Loucy (cell line): Measurements from ENCODE around the gene FIBCD1.

Experiments
- H2AFZ ChIP-seq: fragments of 200-600 bp; sonication (generic); 2 replicates; pipeline ENCODE4 v1.6.0; 2016; ENCODE audit warnings: antibody characterized with exemption, mild to moderate bottlenecking, low read length, moderate library complexity
- H3F3A ChIP-seq: fragments of 200-600 bp; 2 replicates; pipeline ENCODE4 v1.6.0; 2016; ENCODE audit warnings: antibody characterized with exemption, low read depth, mild to moderate bottlenecking
- H3K27me3 ChIP-seq: fragments of 200-600 bp; sonication (generic); 2 replicates; pipeline ENCODE4 v1.6.1; 2014; ENCODE audit warnings: low read length, mild to moderate bottlenecking; ENCODE audit not compliant: insufficient read depth, poor library complexity, severe bottlenecking
- H3K36me3 ChIP-seq: fragments of 200-600 bp; sonication (generic); 2 replicates; pipeline ENCODE4 v1.6.1; 2016; ENCODE audit warnings: low read length; ENCODE audit not compliant: insufficient read depth
- H3K4me1 ChIP-seq: fragments of 200-600 bp; sonication (generic); 2 replicates; pipeline ENCODE4 v1.5.1; 2014; ENCODE audit warnings: low read length, mild to moderate bottlenecking; ENCODE audit not compliant: insufficient read depth, poor library complexity, severe bottlenecking
- H3K4me2 ChIP-seq: fragments of 200-600 bp; sonication (generic); 2 replicates; pipeline ENCODE4 v1.6.0; 2014; ENCODE audit warnings: antibody characterized with exemption, low read length, low read depth, mild to moderate bottlenecking; ENCODE audit not compliant: poor library complexity, severe bottlenecking
- H3K4me3 ChIP-seq: fragments of 200-600 bp; sonication (generic); 2 replicates; pipeline ENCODE4 v1.5.1; 2014; ENCODE audit warnings: low read length, mild to moderate bottlenecking, mixed read lengths; ENCODE audit not compliant: poor library complexity, severe bottlenecking
- H3K79me2 ChIP-seq: fragments of 200-600 bp; sonication (generic); 2 replicates; pipeline ENCODE4 v1.6.1; 2014; ENCODE audit warnings: low read length; ENCODE audit not compliant: insufficient read depth
- H3K9ac ChIP-seq: fragments of 200-600 bp; sonication (generic); 2 replicates; pipeline ENCODE4 v1.6.0; 2014; ENCODE audit warnings: mild to moderate bottlenecking, low read depth, low read length, moderate library complexity; ENCODE audit not compliant: poor library complexity, severe bottlenecking
- H3K9me2 ChIP-seq: fragments of 200-600 bp; sonication (generic); replicated peaks from 2 replicates; pipeline ENCODE4 v1.6.1; 2016; ENCODE audit warnings: low read depth, low read length, mixed read lengths
- H3K9me3 ChIP-seq: fragments of 200-600 bp; sonication (generic); 2 replicates; pipeline ENCODE4 v1.6.1; 2014; ENCODE audit warnings: mild to moderate bottlenecking, antibody characterized with exemption, low read length, low read depth; ENCODE audit not compliant: insufficient read depth
- H4K20me1 ChIP-seq: fragments of 200-600 bp; sonication (generic); 2 replicates; pipeline ENCODE4 v1.6.0; 2014; ENCODE audit warnings: antibody characterized with exemption, low read length, mild to moderate bottlenecking; ENCODE audit not compliant: insufficient read depth, poor library complexity, severe bottlenecking
- EZH2phosphoT487 ChIP-seq: fragments of 200-600 bp; IDR thresholded peaks from 2 replicates; pipeline ENCODE4 v1.6.1; 2018; ENCODE audit warnings: antibody characterized with exemption, mild to moderate bottlenecking, moderate library complexity, borderline replicate concordance
- TF ChIP-seq, protein P1 (sequence below): fragments of 200-600 bp; sonication (generic); conservative IDR thresholded peaks from 2 replicates; pipeline ENCODE4 v1.5.1; 2014; ENCODE audit warnings: mild to moderate bottlenecking, antibody characterized with exemption, low read length

The FIBCD1 gene

DNA sequence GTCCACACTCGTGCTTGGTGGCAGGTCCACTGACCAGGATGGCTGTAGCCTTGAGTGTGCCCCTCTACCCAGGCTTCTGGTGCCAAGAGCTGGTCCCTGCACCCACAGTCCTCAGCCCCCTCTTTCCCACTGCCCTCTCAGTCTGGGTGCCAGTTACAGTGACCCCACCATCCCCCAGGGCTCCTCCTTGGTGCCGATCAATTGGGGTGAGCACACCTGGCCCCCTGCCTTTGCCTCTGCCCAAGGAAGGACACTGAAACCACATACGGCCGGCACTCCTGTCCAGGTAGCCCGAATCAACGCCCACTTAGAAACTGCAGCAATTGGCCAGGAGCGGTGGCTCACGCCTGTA lies 24.0 kb downstream of the FIBCD1 start:
- Histone ChIP-seq H3K4me3 (no peak overlapping the region), H3K9me2 (no peaks in the 10 kb centered on the region), H3K79me2 (no peaks in the 10 kb centered on the region), H3K9me3 (no peaks in the 10 kb centered on the region), H3K4me1 (no peaks in the 10 kb centered on the region), H2AFZ (no peak overlapping the region), H4K20me1 (no peaks in the 10 kb centered on the region), H3K4me2 (no peak overlapping the region), H3K9ac (no peak overlapping the region), H3F3A (no peaks in the 10 kb centered on the region), H3K36me3 (no peaks in the 10 kb centered on the region), H3K27me3 (no peaks in the 10 kb centered on the region)
- TF ChIP-seq, protein P1, sequence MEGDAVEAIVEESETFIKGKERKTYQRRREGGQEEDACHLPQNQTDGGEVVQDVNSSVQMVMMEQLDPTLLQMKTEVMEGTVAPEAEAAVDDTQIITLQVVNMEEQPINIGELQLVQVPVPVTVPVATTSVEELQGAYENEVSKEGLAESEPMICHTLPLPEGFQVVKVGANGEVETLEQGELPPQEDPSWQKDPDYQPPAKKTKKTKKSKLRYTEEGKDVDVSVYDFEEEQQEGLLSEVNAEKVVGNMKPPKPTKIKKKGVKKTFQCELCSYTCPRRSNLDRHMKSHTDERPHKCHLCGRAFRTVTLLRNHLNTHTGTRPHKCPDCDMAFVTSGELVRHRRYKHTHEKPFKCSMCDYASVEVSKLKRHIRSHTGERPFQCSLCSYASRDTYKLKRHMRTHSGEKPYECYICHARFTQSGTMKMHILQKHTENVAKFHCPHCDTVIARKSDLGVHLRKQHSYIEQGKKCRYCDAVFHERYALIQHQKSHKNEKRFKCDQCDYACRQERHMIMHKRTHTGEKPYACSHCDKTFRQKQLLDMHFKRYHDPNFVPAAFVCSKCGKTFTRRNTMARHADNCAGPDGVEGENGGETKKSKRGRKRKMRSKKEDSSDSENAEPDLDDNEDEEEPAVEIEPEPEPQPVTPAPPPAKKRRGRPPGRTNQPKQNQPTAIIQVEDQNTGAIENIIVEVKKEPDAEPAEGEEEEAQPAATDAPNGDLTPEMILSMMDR, result no peak
- TF ChIP-seq EZH2phosphoT487, result no peak

DNA sequence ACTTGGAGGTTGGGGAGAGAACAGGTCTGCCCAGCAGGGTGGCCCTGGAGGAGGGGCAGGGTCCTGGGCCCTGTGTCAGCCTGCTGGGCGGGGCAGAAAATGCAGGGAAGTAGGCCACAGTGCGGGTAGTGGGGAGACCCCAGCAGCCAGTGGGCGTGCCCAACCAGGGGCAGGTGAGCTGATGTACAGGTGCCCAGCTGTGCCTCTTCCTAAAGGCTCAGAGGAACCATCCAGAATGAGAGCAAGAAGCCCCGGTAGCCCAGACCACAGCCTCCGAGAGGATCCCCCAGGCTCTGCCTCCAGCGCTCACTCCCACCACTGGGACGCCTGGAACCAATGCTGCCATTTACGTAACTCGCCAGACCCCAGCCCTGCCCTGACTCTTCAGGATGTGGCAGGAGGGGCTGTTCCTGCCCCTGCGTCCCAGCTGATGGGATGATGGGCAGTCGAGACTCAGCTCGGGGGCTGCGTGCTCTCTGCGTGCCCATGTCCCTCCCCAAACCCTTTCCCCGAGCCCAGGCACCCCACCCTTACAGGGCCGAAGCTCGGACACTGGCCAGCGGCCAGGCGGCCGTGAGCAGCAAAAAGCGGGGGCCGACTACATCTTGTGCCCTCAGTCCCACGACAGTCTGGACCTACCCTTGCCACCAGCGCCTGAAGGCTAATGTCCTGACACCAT lies 24.5 kb downstream of the FIBCD1 start:
- H3K9ac ChIP-seq, result no peak overlapping the region
- no peaks in the 10 kb centered on the region for H3F3A ChIP-seq
- no peak overlapping the region for H3K4me3 ChIP-seq
- no peak overlapping the region for H2AFZ ChIP-seq
- no peaks in the 10 kb centered on the region for H3K79me2 ChIP-seq
- H4K20me1 ChIP-seq, result no peaks in the 10 kb centered on the region
- TF ChIP-seq, protein P1, result no peak
- TF ChIP-seq EZH2phosphoT487, result no peak
- H3K36me3 ChIP-seq, result no peaks in the 10 kb centered on the region
- no peaks in the 10 kb centered on the region for H3K9me2 ChIP-seq
- H3K9me3 ChIP-seq, result no peaks in the 10 kb centered on the region
- no peak overlapping the region for H3K4me2 ChIP-seq
- no peaks in the 10 kb centered on the region for H3K27me3 ChIP-seq
- no peaks in the 10 kb centered on the region for H3K4me1 ChIP-seq

- H3K4me2 ChIP-seq, result no peak overlapping the region
- no peak overlapping the region for H3K9ac ChIP-seq
- no peak for TF ChIP-seq EZH2phosphoT487
- TF ChIP-seq, protein P1, result no peak
- no peaks in the 10 kb centered on the region for H3K9me2 ChIP-seq
- no peaks in the 10 kb centered on the region for H3K79me2 ChIP-seq
- no peaks in the 10 kb centered on the region for H3K36me3 ChIP-seq
- H3K4me1 ChIP-seq, result no peaks in the 10 kb centered on the region
- H3K4me3 ChIP-seq, result no peak overlapping the region
- H2AFZ ChIP-seq, result no peak overlapping the region
- H3K9me3 ChIP-seq, result no peaks in the 10 kb centered on the region
- H3F3A ChIP-seq, result no peaks in the 10 kb centered on the region
- no peaks in the 10 kb centered on the region for H3K27me3 ChIP-seq
- no peaks in the 10 kb centered on the region for H4K20me1 ChIP-seq
Observed at GRCh38 chr9:130913599-130914416, 25.2 kb downstream of the FIBCD1 start.
